IMR-90 (cell line): ENCODE data around the gene TTC28.

Experiments
- CEBPB ChIP-seq: IDR thresholded peaks from 2 replicates; pipeline ENCODE4 v1.6.1; 2012; ENCODE audit warnings: low read depth, low read length, improper control_type of control experiment
- POLR2A ChIP-seq: IDR thresholded peaks from 2 replicates; pipeline ENCODE4 v1.6.1; 2012; ENCODE audit warnings: mild to moderate bottlenecking, low read depth, low read length
- RAD21 ChIP-seq: IDR thresholded peaks from 2 replicates; pipeline ENCODE4 v1.6.1; 2012; ENCODE audit warnings: low read length, improper control_type of control experiment
- TF ChIP-seq, protein P1 (sequence below): conservative IDR thresholded peaks from 2 replicates; pipeline ENCODE4 v1.5.1; 2012; ENCODE audit warnings: mild to moderate bottlenecking, low read depth, low read length, improper control_type of control experiment
- TF ChIP-seq, protein P2 (sequence below): fragments of 150-350 bp; IDR thresholded peaks from 2 replicates; pipeline ENCODE4 v1.6.1; 2016; ENCODE audit warnings: low read depth, mild to moderate bottlenecking, low read length, moderate library complexity, borderline replicate concordance

DNA sequence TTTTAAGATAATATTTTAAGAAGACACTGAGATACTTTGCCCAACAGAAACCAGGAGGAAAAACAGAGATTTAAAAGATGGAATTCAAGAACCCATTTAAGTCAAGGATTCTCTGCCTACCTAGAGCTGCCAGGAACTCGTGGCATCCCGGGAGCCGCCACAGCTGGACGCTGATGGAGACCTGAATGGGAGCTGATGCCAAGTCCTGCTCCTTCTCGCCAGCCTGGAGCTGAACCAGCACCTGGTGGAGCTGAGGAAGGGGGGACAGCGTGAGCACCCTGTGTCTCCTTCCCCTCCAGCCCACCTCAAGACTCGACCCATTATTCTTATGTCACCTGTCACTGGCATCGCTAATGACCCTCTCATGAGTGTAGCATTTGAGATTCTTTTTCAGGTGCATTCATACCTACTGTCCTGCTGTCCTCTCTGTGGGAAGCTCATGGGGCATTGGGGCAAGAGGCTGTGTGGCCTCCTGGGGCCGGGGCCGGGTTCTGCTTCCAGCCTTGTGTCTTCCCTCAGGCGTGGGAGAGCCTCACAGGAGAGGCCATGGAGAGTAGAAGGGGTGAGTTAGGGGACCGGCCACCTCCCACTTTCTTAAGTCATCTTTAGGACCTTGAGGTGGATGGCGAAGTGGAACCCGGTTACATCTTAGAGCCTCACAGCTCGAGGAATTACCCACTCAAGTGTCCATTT, 689.7 kb downstream of the TTC28 start:
- TF ChIP-seq, protein P1, sequence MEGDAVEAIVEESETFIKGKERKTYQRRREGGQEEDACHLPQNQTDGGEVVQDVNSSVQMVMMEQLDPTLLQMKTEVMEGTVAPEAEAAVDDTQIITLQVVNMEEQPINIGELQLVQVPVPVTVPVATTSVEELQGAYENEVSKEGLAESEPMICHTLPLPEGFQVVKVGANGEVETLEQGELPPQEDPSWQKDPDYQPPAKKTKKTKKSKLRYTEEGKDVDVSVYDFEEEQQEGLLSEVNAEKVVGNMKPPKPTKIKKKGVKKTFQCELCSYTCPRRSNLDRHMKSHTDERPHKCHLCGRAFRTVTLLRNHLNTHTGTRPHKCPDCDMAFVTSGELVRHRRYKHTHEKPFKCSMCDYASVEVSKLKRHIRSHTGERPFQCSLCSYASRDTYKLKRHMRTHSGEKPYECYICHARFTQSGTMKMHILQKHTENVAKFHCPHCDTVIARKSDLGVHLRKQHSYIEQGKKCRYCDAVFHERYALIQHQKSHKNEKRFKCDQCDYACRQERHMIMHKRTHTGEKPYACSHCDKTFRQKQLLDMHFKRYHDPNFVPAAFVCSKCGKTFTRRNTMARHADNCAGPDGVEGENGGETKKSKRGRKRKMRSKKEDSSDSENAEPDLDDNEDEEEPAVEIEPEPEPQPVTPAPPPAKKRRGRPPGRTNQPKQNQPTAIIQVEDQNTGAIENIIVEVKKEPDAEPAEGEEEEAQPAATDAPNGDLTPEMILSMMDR: no peak
- TF ChIP-seq CEBPB (no peak), POLR2A (no peak), RAD21 (no peak)
- TF ChIP-seq, protein P2, sequence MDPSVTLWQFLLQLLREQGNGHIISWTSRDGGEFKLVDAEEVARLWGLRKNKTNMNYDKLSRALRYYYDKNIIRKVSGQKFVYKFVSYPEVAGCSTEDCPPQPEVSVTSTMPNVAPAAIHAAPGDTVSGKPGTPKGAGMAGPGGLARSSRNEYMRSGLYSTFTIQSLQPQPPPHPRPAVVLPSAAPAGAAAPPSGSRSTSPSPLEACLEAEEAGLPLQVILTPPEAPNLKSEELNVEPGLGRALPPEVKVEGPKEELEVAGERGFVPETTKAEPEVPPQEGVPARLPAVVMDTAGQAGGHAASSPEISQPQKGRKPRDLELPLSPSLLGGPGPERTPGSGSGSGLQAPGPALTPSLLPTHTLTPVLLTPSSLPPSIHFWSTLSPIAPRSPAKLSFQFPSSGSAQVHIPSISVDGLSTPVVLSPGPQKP: no peak
